NCI-H2081 (cell line): ENCODE measurements around the gene TMEM179.

Experiments
- DNase-seq, 2 experiments: peaks; one replicate each; lab custom pipeline; 2025; lab: John Stamatoyannopoulos, UW

TMEM179 gene

DNA sequence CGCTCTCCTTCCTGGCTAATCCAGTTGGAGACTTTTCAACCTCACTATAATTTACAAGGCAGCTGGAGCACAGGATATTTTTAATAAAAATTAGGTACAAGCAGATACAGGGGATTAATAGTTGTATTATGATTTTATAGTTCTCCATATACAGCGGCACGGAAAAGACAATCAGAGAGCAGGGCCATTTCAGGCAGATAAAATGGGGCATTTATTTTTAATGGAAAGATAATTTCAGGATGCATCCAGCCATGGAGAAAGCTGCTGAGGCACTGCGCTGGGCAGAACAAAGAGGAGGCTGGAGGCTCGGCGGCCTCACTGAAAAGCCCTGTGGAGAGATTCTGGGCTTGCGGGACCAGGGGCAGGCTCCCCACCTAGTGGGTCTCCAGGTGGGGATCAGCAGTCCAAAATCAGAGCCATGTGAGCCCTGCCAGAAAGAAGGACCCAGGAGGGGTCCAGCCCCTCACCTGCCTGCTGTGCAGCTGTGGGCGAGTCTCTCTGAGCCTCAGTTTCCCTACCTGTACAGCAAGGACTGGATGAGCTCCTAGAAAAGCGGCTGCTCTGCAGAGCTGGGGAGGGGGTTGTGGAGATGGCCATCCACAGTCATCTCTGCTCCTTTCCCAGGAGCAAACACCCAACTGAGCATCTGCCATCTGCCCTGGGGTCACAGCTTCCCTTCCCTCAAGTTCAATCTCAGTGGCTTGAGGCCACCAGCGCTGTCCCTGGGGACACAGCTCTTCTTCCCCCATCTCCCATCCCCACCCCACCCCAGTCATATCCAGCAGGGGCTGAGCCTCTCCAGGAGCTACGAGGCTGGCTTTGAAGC, 48.9 kb downstream of the TMEM179 start:
- no peak for DNase-seq

DNA sequence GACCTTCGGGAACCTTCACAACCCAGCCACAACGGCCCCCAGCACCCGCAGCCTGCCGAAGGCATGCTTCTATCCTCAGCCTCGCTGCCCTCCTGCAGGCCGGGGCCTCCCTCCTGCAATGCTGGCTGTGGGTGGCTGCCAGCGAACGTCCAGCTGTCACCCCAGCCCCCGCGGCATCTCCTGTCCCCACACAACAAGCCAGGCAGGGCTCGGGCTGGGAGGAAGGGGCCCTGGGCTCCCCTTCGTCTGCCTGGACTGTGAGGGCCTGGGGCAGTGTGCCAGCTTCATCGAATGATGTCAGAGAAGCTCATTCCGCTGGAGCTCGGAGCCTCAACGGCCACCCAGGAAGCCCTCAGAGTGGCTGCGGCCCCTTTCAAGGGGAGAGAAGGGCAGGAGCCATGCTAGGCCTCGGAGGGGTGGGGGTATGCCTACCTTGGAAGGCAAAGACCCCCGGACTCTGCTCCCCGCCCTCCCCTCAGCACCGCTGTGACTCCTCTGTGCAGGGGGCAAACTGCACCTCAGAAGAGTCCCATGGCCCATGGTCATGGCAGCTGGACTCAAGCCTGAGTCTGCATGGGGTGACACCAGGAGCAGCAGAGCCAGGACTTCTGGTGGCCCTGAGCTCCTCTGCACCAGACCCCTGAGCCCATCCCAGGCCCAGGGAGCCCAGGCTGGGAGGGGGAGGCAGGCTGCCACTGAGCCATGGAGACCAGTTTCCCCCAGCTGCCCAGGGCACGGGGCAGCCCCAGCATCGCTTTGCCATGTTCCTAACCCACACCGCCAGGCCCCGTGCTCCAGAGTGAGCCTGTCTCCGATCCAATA, 49.8 kb downstream of the TMEM179 start:
- DNase-seq: no peak

DNA sequence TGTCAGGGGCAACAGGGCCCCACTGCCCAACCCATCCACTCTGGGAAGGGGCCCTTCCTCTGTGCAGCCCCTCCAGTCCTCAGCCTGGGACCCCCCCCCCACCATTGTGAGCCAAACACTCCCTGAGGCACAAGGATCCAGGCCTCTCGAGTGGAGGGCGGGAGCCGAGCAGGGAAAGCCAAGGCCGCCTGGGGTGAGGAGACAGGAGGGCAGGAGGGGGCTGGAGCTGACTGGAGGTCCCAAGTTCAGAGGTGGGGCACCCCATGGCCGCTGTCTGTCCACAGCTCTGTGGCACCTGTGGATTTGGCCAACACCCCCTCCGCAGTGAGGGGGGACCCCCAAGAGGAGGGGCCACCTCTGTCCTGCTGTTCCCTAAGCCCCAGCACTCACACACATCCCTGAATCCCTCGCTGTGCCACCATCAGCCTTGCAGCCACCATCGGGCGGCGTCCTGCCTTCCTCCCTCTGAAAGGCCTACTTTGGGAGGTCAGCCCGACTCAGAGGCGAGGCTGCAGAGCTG, 50.4 kb downstream of the TMEM179 start:
- DNase-seq: no peak

DNA sequence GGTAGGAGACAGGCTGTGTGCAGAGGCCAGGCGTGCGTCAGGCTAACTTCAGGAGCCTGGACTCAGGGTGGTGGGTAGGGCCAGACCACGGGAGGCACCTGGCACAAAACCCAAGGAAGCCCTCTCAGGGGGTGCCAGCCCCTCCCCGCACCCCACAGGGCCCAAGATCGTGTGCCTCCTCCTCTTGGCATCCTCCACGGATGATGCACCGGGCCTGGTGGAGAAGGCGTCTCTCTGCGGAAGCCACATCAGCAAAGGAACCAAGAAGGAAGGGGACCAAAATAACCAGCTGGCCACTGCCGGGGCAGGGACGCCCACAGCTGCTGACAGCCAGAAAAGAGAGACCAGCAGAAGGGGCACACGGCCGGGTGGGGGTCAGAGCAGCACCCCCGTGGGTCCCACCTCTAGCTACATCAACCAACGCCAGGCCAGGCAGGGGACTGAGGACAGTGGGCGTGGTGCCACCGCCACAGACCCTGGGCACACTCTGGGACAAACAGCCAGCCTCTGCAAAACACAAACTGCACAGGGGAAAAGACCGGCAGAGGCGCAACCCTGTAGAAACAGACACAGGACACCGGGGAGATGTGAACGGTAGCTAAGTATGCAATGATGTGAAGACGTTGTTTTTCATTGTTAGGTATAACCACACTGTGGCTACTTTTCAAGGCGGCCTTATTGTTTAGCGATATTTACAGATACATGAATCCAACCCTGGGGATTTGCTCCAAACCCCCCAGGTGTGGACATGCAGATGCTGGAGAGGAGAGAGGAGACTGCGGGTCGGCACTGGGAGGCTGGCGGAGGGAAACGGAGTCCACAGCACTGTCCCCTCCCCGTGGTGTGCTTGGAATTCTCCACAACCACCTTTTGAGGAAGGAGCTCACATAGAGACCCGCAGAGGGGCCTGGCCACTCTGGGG, 51.1 kb downstream of the TMEM179 start:
- DNase-seq: no peak

DNA sequence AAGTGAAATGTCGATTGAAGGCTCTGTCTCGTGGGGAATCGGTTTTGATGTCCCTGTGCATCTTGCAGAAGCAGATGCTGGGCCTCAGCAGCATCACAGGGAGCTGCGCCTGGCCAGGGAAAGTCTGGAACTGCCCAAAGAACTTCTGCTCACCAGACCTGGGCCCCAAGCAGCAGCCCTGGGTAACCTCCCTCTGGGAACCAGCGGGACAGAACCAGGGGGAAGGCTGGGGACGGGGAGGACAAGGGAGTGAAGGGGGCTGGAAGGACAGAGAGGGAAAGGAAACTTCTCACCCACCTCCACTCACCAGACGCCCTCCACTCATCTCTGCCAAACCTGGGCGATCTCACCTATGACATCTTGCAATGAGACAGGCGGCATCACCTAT, 51.8 kb downstream of the TMEM179 start:
- DNase-seq: no peak

DNA sequence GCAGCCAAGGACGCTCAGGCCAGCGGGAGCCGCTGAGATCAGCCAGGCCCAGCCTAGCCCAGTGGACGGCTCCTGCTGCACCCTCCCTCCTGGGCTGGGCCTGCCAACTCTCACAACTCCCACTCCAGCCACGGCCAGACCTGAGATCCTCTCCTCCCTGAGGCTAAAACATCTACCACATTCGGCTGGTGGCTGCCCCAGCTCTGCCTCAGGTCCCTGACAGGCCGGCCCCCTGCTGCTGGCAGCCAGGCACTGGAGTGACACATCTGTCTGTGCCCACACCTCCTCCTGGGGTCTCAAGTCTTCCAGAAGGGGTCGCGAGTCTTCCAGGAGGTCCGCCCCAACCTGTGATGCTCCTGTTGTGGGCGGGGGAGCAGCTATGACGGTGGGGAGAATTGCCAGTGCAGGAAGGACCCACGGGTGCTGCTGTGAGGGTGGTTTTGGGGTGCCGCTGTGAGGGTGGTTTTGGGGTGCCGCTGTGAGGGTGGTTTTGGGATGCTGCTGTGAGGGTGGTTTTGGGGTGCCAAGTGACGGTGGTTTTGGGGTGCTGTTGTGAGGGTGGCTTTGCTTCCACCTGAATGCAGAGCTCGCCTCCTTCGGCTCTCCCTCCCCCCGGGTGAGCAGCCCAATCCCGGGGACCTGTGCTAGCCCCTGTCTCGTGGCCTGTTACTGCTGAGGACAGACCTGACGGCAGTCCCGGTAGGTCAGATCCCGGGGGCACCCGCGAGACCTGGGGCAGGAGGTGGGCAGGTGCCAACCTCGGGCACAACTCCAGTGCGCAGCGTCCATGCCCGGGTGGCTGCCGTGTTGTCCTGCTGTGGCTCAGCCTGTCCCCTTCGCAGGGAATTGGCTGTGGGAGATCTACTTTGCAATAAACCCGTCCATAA, 52.5 kb downstream of the TMEM179 start:
- DNase-seq: no peak

DNA sequence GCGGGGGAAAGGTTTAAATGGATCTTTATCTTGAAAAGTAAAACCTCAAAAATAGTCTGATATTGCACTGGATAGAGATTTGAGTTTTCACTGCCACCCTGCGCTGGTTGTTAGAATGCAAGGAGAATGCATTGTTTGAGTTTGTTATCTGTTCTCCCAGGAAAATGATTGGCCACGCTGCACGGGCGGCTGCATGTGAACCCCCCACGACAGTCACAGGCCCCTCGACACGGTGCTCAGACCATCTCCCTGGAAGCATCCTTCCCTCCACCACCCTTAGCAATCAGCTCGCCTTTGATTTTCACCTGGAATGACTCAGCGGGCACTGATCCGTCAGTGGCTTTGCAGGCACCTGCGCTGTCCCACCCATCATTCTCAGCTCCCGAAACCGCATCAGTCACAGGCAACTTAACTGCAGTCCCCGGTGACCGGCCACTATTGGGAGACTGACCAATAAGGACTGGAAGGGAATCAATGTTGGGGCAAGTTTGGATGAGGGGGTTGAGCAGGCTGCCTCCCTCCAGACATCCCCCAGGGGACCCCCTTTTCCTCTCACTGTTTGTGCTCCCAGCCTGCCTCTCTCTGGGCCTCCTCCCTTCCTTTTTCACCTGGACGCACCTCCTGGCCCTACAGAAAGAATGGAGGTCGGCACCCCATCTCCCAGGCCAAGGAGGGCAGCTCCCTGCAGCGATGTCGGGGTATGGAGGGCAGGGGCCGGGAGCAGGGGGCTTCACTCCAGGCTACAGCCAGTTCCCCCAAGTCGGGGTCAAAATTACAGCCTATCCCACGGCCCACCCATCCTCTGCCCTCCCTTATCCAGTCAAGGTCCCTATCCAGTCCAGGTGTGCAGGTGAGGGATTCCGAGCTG, 53.5 kb downstream of the TMEM179 start:
- DNase-seq: no peak

DNA sequence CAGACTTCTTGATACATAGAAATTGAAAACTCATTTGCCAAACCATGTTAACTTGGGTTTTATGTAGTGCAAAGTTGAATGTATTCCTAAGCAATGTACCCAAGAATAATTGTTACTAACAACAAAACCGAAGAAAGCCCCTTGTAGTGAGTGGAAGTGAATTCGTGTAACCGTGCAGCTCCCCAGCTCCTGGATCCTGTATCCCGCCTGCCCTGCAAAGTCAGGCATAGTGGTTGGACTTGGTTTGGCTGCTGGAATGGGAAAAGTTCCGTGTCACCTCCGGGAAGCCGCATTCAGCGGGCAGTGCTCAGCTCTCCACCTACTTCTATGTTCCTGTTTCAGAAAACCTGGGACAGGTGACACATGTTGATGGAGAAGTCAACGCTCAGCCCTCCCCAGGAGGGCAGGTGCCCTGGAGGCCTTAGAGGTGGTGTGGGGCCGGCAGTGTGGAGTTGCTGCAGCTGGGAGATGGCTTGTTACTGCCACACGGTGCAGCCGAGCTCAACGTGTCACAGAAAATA, 54.2 kb downstream of the TMEM179 start:
- no peak for DNase-seq

DNA sequence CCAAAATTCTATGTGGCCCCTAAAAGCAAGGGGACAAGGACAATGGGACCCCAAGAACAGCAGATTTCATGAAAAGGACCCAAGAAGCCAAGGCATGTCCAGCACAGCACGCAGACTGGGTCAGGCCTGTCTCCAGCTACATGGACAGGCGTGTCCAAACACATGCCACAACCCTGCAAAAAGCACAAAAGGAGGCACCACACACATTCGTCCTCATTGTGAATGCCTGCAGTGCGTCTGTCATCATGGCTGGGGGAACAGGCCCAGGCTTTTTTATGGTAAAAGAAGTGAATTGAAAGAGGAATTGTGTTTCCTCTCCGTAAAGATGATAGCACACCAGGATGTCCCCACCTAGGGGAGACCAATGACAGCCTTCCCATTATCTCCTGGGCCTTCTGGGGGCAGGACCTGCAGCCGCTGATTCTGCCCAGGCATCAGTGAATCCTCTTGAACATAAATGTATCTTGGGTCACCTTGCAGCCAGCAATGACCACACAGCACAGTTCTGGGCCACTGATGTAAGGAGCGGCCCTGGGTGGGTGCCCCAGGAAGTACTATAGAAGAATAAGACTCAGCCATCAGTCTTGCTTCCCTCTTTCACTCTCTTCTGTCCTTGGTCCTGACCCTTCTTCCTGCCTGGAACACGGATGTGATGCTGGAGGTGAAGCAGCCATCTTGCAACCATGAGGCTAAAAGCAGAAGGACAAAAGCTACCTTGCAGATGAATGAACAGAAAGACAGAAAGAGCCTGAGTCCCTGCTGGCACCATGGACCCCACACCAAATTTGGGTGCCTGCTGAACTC, 54.8 kb downstream of the TMEM179 start:
- no peak for DNase-seq

DNA sequence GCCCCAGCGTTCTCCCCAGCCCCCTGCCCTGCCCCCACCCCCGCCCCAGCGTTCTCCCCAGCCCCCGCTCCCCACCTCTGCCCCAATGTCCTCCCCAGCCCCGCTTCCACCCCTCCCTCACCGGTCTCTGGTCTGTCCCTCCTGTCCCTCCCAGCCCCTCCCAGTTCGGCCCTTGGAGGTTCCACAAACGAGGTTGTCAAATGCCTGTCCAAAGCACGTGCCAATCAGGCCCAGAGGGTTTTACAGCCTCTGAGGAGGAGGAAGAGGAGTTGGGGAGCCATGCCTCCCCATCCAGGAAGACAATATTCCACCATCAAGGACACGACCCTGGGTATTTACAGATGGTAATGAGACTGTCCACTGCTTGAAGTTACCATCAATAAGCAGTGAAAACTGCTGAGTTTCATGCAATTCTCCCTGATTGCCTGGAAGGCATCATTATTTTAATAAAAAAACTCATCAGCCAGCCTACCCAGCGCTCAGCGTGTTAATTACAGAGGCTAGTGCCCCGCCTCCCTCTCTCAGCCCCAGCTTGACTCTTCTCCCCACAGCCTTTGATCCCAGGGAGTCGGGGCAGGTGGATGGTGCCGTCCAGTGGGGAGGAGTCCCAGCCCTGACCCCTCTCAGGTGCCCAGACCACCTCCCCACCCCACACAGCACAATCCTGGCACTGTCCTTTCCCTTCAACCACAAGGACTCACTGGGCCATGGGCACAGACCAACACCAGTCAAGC, 55.6 kb downstream of the TMEM179 start:
- DNase-seq: no peak

DNA sequence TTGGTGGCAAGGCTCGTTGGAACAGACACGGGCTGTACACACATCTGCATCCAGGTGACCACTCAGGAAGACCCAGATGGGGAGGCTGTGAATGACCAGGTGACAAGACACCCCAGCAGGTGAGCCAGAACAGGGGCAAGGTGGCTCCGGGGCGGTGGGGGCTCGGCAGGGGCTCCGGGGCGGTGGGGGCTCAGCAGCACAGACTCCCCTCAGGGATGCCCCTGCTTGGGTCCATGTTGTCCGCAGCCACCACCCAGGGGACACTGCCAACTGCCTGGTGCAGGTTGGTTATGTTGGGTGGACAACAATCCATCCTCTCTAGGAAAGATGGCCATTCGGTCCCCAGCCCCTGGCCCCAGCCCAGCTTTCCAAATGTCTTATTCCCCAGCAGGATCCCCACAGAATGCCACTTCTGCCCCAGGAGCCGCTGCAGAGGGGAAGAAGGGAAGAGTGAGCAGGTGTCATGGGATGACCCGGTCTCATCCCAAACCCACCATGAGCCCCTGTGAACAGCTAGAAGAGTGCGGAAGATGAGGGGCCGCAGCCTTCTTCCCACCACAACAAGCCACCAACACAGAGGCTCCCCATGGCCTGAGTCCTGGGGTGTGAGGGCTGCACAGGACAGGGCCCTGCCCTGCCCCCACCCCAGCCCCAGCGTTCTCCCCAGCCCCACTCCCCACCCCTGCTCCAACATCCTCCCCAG, 56.4 kb downstream of the TMEM179 start:
- DNase-seq: no peak

DNA sequence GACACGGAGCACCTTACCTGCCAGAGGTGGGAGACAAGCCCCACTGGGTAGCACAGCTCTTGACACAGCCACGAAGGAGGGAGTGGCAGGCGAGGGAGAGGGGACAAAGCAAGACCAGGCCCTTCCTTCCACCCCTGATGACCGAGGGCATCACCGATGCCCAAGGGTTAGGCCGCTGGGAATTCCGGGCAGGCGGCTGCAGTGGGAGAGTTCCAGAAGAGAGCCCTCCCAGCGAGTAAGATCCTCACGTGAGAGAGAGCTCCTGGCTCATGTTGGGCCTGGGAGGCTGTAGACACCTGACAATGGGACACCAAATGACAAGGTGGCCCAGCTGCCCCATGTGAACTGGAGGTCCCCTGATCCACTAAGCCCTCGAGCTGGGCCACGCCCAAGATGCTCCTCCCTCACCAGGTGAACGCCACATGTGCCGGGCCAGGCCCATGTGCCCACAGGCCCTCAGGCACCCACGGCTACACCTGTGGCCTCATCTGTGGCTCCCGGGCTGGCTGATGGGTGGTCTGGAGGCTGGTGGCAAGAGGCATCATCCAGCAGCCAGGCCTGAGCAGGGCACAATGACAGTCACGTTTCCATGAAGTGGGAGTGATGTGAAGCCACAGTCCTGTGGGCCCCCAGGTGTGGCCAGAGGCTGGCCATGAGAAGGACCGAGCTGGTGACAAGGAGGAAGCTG, 57.1 kb downstream of the TMEM179 start:
- no peak for DNase-seq

DNA sequence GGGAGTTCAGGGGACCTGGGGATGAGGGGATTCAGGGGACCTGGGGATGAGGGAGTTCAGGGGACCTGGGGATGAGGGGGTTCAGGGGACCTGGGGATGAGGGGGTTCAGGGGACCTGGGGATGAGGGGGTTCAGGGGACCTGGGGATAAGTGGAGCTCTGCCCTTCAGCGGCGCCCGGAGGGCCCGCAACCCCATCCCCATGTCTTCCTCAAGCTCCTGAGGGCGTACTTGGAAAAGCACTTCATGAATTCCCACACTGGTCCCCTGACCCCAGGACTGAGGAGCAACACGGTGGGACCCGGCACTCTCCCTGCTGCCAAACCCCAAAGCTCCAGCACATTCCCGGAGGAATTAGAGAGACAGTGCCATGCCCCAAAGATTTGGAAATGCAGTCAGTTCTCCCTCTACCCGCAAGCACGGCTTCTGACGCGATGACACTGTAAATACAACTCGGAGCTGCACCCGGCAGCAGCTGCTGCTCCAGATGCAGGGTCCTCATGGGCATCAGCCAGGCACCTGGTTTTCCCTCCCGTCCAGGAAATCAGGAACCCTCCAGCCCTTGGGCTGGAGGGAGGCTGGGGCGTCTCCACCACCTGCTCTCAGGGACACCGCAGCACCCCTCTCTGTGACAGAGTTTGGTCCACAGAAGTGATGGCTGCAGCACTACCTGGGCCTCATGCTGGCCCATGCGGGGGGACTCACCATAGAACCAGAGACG, 57.8 kb downstream of the TMEM179 start:
- DNase-seq: no peak

DNA sequence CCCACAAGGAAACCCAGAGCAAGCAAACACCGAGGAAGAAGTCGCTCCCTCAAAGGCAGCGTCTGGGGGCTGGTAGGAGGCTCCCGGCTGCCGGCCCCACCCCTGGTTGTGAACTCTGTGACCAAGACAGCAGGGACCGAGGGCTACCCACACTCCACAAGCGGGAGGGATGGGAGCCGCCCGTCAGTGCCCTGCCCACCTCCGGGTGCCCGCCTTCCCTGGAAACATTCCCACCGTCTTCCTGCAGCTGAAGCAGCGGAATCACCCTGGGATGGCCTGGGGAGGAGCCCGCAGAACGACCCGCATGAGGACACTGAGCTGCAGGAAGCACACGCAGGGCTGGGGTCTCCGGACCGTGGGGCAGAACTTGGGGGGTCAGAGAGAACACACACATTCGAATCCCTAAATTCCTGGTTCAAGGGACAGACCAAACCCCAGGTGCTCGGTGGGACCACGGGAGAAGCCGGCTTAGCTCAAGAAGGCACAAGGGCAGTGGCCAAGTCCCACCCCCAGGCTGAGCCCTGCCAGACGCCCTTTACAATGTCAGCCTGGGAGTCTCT, 58.5 kb downstream of the TMEM179 start:
- peak; percentile 17 to 26 for DNase-seq

DNA sequence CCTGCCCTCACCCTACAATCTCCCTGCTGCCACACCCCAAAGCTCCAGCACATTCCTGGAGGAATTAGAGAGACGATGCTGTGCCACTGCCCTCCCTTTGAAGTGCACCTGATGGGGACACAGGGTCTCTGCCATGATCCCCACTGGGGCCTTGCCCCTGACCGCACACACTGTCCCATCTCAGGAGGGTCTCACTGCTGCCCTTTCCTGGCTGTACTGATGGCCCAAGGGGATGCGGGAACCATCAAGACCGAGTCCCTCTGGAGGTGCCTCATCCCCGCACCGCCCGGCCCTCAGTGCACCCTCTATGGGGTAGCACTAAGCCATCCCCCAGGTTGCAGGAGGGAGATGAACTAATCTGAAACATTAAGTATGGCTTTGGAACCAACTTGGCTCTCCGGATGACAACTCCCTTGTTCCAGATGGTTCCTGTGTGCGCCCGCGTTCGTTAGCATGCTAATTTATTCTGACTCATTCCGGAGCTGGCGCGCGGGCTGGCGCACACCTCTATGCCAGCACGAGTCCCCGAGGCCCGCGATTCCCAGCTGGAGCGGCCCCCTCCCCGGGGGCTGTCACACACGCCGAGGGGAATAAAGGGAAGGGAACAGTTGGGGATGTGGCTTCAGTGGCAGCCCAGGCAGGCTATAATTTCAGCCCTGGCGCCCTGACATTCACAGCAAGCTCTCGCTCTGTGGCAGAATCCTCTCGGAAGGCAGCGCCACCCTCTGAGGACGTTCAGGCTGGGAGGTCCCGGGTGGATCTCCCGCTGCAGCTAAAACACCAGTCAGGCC, 59.2 kb downstream of the TMEM179 start:
- DNase-seq: peak; percentile 36 to 52
